Liver (tissue), 9 donors: Measurements from ENCODE around the gene ZNF438. TPM values are rescaled to one million over a fixed set of nuclear protein-coding genes. Genes with fewer than 3 reads are reported as not detected.

Experiments
- DNase-seq: peaks from one replicate; pipeline ENCODE4 v3.0.0-alpha.2; 2017; ENCODE audit warnings: low spot score
- H3K27ac ChIP-seq, 2 donors: one replicate each; pipeline ENCODE4 v1.7.0; 2013; ENCODE audit warnings: inconsistent platforms in 2 of 2, low read length in 2 of 2, control low read depth in 1 of 2, low read depth in 1 of 2, mild to moderate bottlenecking in 1 of 2
- H3K27me3 ChIP-seq, 4 donors: one replicate each; pipeline versions ENCODE4 v1.6.1 to v1.7.0; 2013; ENCODE audit warnings: low read length in 3 of 4, inconsistent platforms in 1 of 4, mild to moderate bottlenecking in 1 of 4, moderate library complexity in 1 of 4; ENCODE audit not compliant: control insufficient read depth in 4 of 4, insufficient read depth in 4 of 4
- H3K36me3 ChIP-seq, 4 donors: one replicate each; pipeline versions ENCODE4 v1.6.1 to v1.7.0; 2013; ENCODE audit warnings: low read length in 3 of 4, mild to moderate bottlenecking in 3 of 4, low read depth in 1 of 4, moderate library complexity in 1 of 4; ENCODE audit not compliant: control insufficient read depth in 4 of 4, insufficient read depth in 3 of 4
- H3K4me1 ChIP-seq, 4 donors: one replicate each; pipeline versions ENCODE4 v1.6.1 to v1.7.0; 2013; ENCODE audit warnings: low read length in 3 of 4, mild to moderate bottlenecking in 3 of 4, moderate library complexity in 1 of 4; ENCODE audit not compliant: control insufficient read depth in 4 of 4, insufficient read depth in 4 of 4
- H3K4me3 ChIP-seq, 3 donors: one replicate each; pipeline versions ENCODE4 v1.6.1 to v1.7.0; 2013; ENCODE audit warnings: low read length in 3 of 3, control low read depth in 1 of 3, low read depth in 1 of 3, mild to moderate bottlenecking in 1 of 3
- H3K9ac ChIP-seq, 2 donors: one replicate each; pipeline ENCODE4 v1.7.0; 2013; ENCODE audit warnings: low read length in 2 of 2, mild to moderate bottlenecking in 2 of 2, moderate library complexity in 2 of 2, control low read depth in 1 of 2, low read depth in 1 of 2
- H3K9me3 ChIP-seq, 4 donors: one replicate each; pipeline versions ENCODE4 v1.6.1 to v1.7.0; 2013; ENCODE audit warnings: low read length in 3 of 4; ENCODE audit not compliant: control insufficient read depth in 4 of 4
- CTCF ChIP-seq: fragments of 150-350 bp; IDR thresholded peaks from 2 replicates; pipeline ENCODE4 v1.5.1; 2017; ENCODE audit warnings: improper control_type of control experiment, low read depth, low read length; ENCODE audit not compliant: missing input control
- EGR1 ChIP-seq, 2 donors: IDR thresholded peaks; 2 replicates each; pipeline ENCODE4 v1.6.1; 2016 to 2018; ENCODE audit warnings: antibody characterized with exemption in 2 of 2, low read depth in 2 of 2
- FOXA2 ChIP-seq: IDR thresholded peaks from 2 replicates; pipeline ENCODE4 v1.6.1; 2016; ENCODE audit warnings: antibody characterized with exemption
- HNF4G ChIP-seq: IDR thresholded peaks from 2 replicates; pipeline ENCODE4 v1.6.1; 2016; ENCODE audit warnings: antibody characterized with exemption
- NR2F2 ChIP-seq: IDR thresholded peaks from 2 replicates; pipeline ENCODE4 v1.6.1; 2016; ENCODE audit warnings: antibody characterized with exemption
- RAD21 ChIP-seq, 2 donors: IDR thresholded peaks; 2 replicates each; pipeline ENCODE4 v1.6.1; 2016; ENCODE audit warnings: antibody characterized with exemption in 2 of 2, mild to moderate bottlenecking in 2 of 2
- REST ChIP-seq: IDR thresholded peaks from 2 replicates; pipeline ENCODE4 v1.6.1; 2016; ENCODE audit warnings: antibody characterized with exemption, mild to moderate bottlenecking
- TAF1 ChIP-seq: conservative IDR thresholded peaks from 2 replicates; pipeline ENCODE4 v1.6.1; 2016; ENCODE audit warnings: antibody characterized with exemption, mild to moderate bottlenecking
- WGBS: extraction: QIAGEN DNeasy Blood & Tissue Kit; methylation state at CpG from one replicate; pipeline ENCODE4 v1.1.7; 2013; 5-methylcytosine and 5-hydroxymethylcytosine counted together
- polyA plus RNA-seq, 2 donors: library from polyadenylated mRNA; stranded (reverse) in 1 of 2; unstranded in 1 of 2; fragments of 200-250 nt in 1 of 2; fragments of >200 nt in 1 of 2; fragmentation: Nextera tagmentation in 1 of 2; extraction: Ambion mirVana in 1 of 2; gene quantifications; one replicate each; pipeline versions ENCODE4 v1.2.1 to v1.2.3, GENCODE V29; 2013 to 2015
- total RNA-seq, 2 donors: library from RNA; depleted of rRNA; stranded (reverse); fragments of >200 nt; gene quantifications; one replicate each; pipeline ENCODE4 v1.2.3, GENCODE V29; 2014
- TF ChIP-seq, protein P1 (sequence below): IDR thresholded peaks from 2 replicates; pipeline ENCODE4 v1.6.1; 2016; ENCODE audit warnings: antibody characterized with exemption
- donor health status: healthy.
- donor health status: healthy.
- donor health status: healthy.
- donor health status: healthy.
- donor health status: healthy.

The ZNF438 gene
- total and polyA plus RNA-seq, 4 donors = 1.9 to 2.9 (median 2.2) TPM

DNA sequence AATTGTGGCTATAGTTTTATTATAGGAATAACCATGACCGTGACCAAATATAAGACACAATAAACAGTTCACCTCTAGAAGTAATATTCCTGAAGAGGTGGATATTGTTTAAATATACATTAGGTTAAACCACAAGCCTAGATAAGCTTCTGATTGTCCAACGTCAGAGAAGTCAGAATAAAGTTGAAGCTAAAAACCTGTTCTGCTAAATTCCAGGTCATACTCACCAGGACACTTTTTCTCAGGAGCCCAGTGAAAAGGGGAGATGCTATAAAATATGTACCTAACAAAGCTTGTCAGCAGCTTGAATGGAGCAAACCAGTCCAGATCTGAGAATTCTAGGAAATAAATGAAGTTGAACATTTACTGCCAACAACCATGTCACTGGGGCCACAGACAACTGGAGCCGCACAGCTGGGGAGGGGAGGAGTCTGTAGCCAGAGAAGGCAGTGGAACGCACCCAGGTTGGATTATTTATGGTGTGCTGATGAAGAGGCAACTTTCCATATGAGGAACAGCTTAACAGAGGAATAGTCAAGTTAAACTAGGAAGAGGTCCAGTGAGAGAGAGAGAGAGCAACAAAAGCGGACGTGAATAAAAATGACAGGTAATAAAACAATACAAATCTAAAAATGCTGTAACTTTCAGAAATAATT, 191.1 kb downstream of the ZNF438 start (continued):
- TF ChIP-seq CTCF (no peak), NR2F2 (no peak), EGR1 (IDR thresholded peaks at IDR 0.05; ENCODE audit: low read depth in 2 of 2) (no peak), TAF1 (no peak)

- H3K4me1 ChIP-seq = no peaks in the 10 kb centered on the region
- no peak for DNase-seq
- no peaks in the 10 kb centered on the region for H3K27me3 ChIP-seq
- no peak overlapping the region for H3K9ac ChIP-seq
- H3K4me3 ChIP-seq = no peak overlapping the region
- H3K27ac ChIP-seq = no peak overlapping the region
- WGBS = 86% methylated on average over 2 of the region's 2 CpGs
- TF ChIP-seq RAD21 (IDR thresholded peaks at IDR 0.05) (no peak), FOXA2 (no peak), TAF1 (no peak), REST (no peak)
- TF ChIP-seq, protein P1, sequence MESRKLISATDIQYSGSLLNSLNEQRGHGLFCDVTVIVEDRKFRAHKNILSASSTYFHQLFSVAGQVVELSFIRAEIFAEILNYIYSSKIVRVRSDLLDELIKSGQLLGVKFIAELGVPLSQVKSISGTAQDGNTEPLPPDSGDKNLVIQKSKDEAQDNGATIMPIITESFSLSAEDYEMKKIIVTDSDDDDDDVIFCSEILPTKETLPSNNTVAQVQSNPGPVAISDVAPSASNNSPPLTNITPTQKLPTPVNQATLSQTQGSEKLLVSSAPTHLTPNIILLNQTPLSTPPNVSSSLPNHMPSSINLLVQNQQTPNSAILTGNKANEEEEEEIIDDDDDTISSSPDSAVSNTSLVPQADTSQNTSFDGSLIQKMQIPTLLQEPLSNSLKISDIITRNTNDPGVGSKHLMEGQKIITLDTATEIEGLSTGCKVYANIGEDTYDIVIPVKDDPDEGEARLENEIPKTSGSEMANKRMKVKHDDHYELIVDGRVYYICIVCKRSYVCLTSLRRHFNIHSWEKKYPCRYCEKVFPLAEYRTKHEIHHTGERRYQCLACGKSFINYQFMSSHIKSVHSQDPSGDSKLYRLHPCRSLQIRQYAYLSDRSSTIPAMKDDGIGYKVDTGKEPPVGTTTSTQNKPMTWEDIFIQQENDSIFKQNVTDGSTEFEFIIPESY = no peak
- no peaks in the 10 kb centered on the region for H3K36me3 ChIP-seq
- H3K9me3 ChIP-seq = no peaks in the 10 kb centered on the region
Measured at GRCh38 chr10:30839652-30840051, 192.0 kb downstream of the ZNF438 start.

- Histone ChIP-seq H3K36me3 (no peaks in the 10 kb centered on the region), H3K27ac (no peak overlapping the region), H3K9ac (no peak overlapping the region), H3K4me1 (no peaks in the 10 kb centered on the region), H3K9me3 (no peaks in the 10 kb centered on the region), H3K27me3 (no peaks in the 10 kb centered on the region), H3K4me3 (no peak overlapping the region)
- TF ChIP-seq HNF4G (no peak), NR2F2 (peak; percentile 23)
- no peak for DNase-seq
- WGBS = 93% methylated on average over 2 of the region's 2 CpGs
Measured at GRCh38 chr10:30836406-30836805, 195.3 kb downstream of the ZNF438 start.
